ENCODE data around the gene VPS26B. TPM values are rescaled to one million over a fixed set of nuclear protein-coding genes. Genes with fewer than 3 reads are reported as not detected.

Gene VPS26B
- total and polyA plus RNA-seq, 9 of the 15 experiments (the other 6 are each of a cell fraction or from before 2014, with no cell fraction given), result 3.5 to 43.3 (median 27.4) TPM

- ChIA-PET CTCF (ENCODE audit: low intra/inter-chr PET ratio) (no interaction called here), POLR2A (no interaction called here)
- H4K20me1 ChIP-seq (replicated peaks; ENCODE audit: control insufficient read depth, insufficient read depth, low read length), result peaks cover 7% of the 10 kb centered on the region; the same call in 1 of the 2 replicates
- no peak overlapping the region for H3K4me3 ChIP-seq
- H3K9me3 ChIP-seq (replicated peaks; ENCODE audit: control insufficient read depth, insufficient read depth, low read depth, low read length), result no peaks in the 10 kb centered on the region
- H3K4me2 ChIP-seq (ENCODE audit: insufficient read depth, low read length), result no peak overlapping the region
- WGBS (ENCODE audit: insufficient coverage, low coverage, missing lambda C conversion rate), result 77% methylated on average over 9 of the region's 10 CpGs
- DNase-seq (ENCODE audit: extremely low read depth in 1 of 4, low spot score in 3 of 4), result no peak
- no peaks in the 10 kb centered on the region for H3K27me3 ChIP-seq (ENCODE audit: control insufficient read depth in 2 of 2, insufficient read depth in 2 of 2, low read length in 2 of 2)
- ATAC-seq, result no peak
- FAIRE-seq, result no peak
- intact Hi-C loops (cut with micrococcal nuclease) (no loop called here), in situ Hi-C loops (cut with MboI) (no loop called here)
- no TSS peak for BruUV-seq (replicated peaks)
- H3K27ac ChIP-seq (ENCODE audit: extremely low read depth, low read depth, low read length), result no peak overlapping the region
- H3K4me1 ChIP-seq (replicated peaks in 1 of 2; ENCODE audit: control insufficient read depth in 2 of 2, insufficient read depth in 2 of 2, low read length in 2 of 2), result peaks cover 19 to 47% of the 10 kb centered on the region in 2 experiments
- H2AFZ ChIP-seq (ENCODE audit: low read depth, low read length), result no peak overlapping the region
- peaks cover 48% of the 10 kb centered on the region for H3K36me3 ChIP-seq (ENCODE audit: control insufficient read depth, insufficient read depth, low read length)
- peak overlapping the region in 1 of 2 experiments; percentile 66; a peak in 1 of 4 replicates for H3K9ac ChIP-seq (ENCODE audit: insufficient read depth in 1 of 2, low read depth in 2 of 2, low read length in 2 of 2)
- peaks cover 5% of the 10 kb centered on the region for H3K9me1 ChIP-seq (ENCODE audit: control insufficient read depth, insufficient read depth, low read length)
- H3K79me2 ChIP-seq (ENCODE audit: control insufficient read depth, insufficient read depth, low read length), result peaks cover 78% of the 10 kb centered on the region
- TF ChIP-seq ZNF311 (CRISPR knock-in tag; IDR thresholded peaks at IDR 0.05) (no peak), ZBTB12 (CRISPR knock-in tag; IDR thresholded peaks at IDR 0.05) (no peak), ZNF143 (CRISPR knock-in tag; IDR thresholded peaks at IDR 0.05) (no peak), NFATC3 (IDR thresholded peaks at IDR 0.05) (no peak), NR1H2 (CRISPR knock-in tag; IDR thresholded peaks at IDR 0.05) (no peak), MAFK (IDR thresholded peaks at IDR 0.05; ENCODE audit: low read length) (no peak), REST (IDR thresholded peaks at IDR 0.05; ENCODE audit: borderline replicate concordance) (no peak), REST (CRISPR knock-in tag; IDR thresholded peaks at IDR 0.05; ENCODE audit: low read depth) (no peak), SREBF1 (IDR thresholded peaks at IDR 0.05; ENCODE audit: borderline replicate concordance, low read depth, low read length) (no peak), CHCHD3 (CRISPR knock-in tag; IDR thresholded peaks at IDR 0.05) (no peak), ATF3 (IDR thresholded peaks at IDR 0.05) (no peak), ATF3 (CRISPR knock-in tag; conservative IDR thresholded peaks at IDR 0.05) (no peak), SIN3B (IDR thresholded peaks at IDR 0.05; ENCODE audit: low read depth) (no peak), EWSR1 (IDR thresholded peaks at IDR 0.05; ENCODE audit: borderline replicate concordance, low read depth, partially characterized antibody) (no peak)
Observed at GRCh38 chr11:134231958-134232659, 7.6 kb downstream of the VPS26B start.

Data from K562 (cell line).